ENCODE data around the gene PDK1. TPM values are rescaled to one million over a fixed set of nuclear protein-coding genes. Genes with fewer than 3 reads are reported as not detected.
"Not testable (repeated sequence)": the region's sequence is repeated elsewhere in the genome, so short reads cannot be mapped to it uniquely, and the experiment has no call there.

PDK1 gene
- total RNA-seq, 1 donor from 2014 or later = 9.4 TPM

DNA sequence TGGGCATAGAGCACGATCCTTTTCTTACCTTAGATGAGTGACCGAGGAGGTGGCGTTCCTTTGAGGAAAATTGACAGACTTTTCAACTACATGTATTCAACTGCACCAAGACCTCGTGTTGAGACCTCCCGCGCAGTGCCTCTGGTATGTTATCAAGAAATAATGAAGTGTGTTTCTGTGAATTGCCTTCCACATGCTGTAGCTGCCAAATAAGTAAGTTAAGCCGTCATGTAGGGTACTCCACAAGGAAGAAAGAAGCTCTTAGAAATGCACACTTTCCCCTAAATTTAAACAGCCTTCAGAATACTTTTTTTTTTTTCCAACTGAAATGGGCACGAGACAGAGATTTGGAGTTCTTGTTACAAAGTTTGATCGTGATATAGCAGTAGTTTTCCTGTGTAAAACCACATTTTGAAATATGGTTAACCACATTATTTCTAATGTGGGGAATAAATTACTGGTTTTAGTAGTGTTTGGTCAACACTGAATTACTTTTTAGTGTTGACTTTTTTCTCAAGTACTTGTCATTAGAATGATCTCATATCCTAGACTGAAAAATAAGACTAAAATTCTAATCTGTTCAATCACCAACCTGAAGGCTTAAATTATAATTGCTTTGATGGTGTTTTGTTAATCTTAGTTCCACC lies 30.5 kb downstream of the PDK1 start:
- no peaks in the 10 kb centered on the region for H3K4me1 ChIP-seq (ENCODE audit: control insufficient read depth in 3 of 3, insufficient read depth in 3 of 3, low read length in 3 of 3)
- no peak overlapping the region for H3K4me3 ChIP-seq (ENCODE audit: low read length in 3 of 3)
- H3K36me3 ChIP-seq (ENCODE audit: control insufficient read depth in 3 of 3, insufficient read depth in 3 of 3, low read length in 3 of 3) = peaks cover 4 to 25% (median 15%) of the 10 kb centered on the region in 3 donors
- no peaks in the 10 kb centered on the region for H3K27me3 ChIP-seq (ENCODE audit: control insufficient read depth in 3 of 3, insufficient read depth in 3 of 3, low read length in 3 of 3)
- H3K9ac ChIP-seq (ENCODE audit: low read depth in 1 of 3, low read length in 3 of 3) = no peak overlapping the region
- no peak overlapping the region for H3K27ac ChIP-seq (ENCODE audit: low read depth, low read length)
- no peaks in the 10 kb centered on the region for H3K9me3 ChIP-seq (ENCODE audit: control insufficient read depth in 3 of 3, low read length in 3 of 3)

DNA sequence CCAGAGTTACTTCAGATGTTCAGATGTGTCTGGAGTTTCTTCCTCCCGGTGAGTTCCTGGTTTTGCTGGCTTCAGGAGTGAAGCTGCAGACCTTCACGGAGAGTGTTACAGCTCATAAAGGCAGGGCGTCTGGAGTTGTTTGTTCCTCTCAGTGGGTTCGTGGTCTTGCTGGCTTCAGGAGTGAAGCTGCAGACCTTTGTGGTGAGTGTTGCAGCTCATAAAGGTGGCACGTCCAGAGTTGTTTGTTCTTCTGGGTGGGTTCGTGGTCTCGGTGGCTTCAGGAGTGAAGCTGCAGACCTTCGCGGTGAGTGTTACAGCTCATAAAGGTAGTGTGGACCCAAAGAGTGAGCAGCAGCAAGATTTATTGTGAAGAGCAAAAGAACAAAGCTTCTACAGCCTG lies 31.3 kb downstream of the PDK1 start:
- H3K9ac ChIP-seq (ENCODE audit: low read depth in 1 of 3, low read length in 3 of 3); H3K4me1 ChIP-seq (ENCODE audit: control insufficient read depth in 3 of 3, insufficient read depth in 3 of 3, low read length in 3 of 3); H3K4me3 ChIP-seq (ENCODE audit: low read length in 3 of 3); H3K27ac ChIP-seq (ENCODE audit: low read depth, low read length); H3K27me3 ChIP-seq (ENCODE audit: control insufficient read depth in 3 of 3, insufficient read depth in 3 of 3, low read length in 3 of 3); H3K9me3 ChIP-seq (ENCODE audit: control insufficient read depth in 3 of 3, low read length in 3 of 3): not testable (repeated sequence)
- peaks cover 4 to 23% (median 14%) of the 10 kb centered on the region in 3 donors for H3K36me3 ChIP-seq (ENCODE audit: control insufficient read depth in 3 of 3, insufficient read depth in 3 of 3, low read length in 3 of 3)

DNA sequence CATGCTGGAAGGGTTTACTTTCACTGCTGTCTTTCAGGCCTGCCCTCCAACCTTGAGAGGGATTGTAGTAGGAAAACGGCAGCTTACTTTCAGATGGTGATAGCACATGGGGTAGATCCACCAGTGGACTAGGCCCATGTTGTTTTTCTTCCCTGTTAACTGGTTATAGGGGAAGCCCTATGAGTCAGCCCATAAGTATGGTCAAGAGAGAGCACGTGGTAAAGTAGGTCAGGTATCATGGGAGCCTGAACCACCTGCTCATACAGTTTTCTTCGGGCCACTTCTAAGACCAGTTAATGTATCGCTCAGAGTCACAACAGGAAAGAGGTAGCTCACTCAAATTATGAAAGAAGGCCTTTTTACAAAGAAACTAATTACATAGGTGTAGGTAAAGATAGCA lies 33.0 kb downstream of the PDK1 start:
- Histone ChIP-seq H3K36me3 (ENCODE audit: control insufficient read depth in 3 of 3, insufficient read depth in 3 of 3, low read length in 3 of 3) (peaks cover 4 to 25% (median 13%) of the 10 kb centered on the region in 3 donors), H3K4me3 (ENCODE audit: low read length in 3 of 3) (no peak overlapping the region), H3K9ac (ENCODE audit: low read depth in 1 of 3, low read length in 3 of 3) (no peak overlapping the region), H3K27me3 (ENCODE audit: control insufficient read depth in 3 of 3, insufficient read depth in 3 of 3, low read length in 3 of 3) (no peaks in the 10 kb centered on the region), H3K4me1 (ENCODE audit: control insufficient read depth in 3 of 3, insufficient read depth in 3 of 3, low read length in 3 of 3) (no peaks in the 10 kb centered on the region), H3K9me3 (ENCODE audit: control insufficient read depth in 3 of 3, low read length in 3 of 3) (no peaks in the 10 kb centered on the region), H3K27ac (ENCODE audit: low read depth, low read length) (no peak overlapping the region)

DNA sequence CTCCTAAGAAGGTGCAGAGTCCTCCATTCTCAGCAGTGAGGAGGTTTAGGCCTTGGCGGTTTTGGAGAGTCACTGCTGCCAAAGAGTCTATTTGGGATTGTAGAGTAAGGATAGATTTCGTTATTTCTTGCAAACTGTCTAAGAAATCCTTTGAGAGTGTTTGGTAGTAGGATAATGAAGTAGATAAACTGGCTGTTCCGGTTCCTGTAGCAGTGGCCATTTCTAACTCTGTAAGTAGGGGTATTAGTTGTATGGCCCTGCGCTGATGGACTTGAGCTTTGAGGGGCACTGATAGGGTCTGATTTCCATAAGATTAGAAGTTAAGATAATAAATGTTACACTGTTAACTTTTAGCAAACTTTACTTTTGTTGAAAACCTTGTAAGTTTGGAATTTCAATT lies 35.5 kb downstream of the PDK1 start:
- H3K36me3 ChIP-seq (ENCODE audit: control insufficient read depth in 3 of 3, insufficient read depth in 3 of 3, low read length in 3 of 3) = peaks cover 4 to 21% (median 17%) of the 10 kb centered on the region in 3 donors
- H3K27ac ChIP-seq (ENCODE audit: low read depth, low read length); H3K9me3 ChIP-seq (ENCODE audit: control insufficient read depth in 3 of 3, low read length in 3 of 3); H3K9ac ChIP-seq (ENCODE audit: low read depth in 1 of 3, low read length in 3 of 3); H3K27me3 ChIP-seq (ENCODE audit: control insufficient read depth in 3 of 3, insufficient read depth in 3 of 3, low read length in 3 of 3); H3K4me3 ChIP-seq (ENCODE audit: low read length in 3 of 3); H3K4me1 ChIP-seq (ENCODE audit: control insufficient read depth in 3 of 3, insufficient read depth in 3 of 3, low read length in 3 of 3): not testable (repeated sequence)

DNA sequence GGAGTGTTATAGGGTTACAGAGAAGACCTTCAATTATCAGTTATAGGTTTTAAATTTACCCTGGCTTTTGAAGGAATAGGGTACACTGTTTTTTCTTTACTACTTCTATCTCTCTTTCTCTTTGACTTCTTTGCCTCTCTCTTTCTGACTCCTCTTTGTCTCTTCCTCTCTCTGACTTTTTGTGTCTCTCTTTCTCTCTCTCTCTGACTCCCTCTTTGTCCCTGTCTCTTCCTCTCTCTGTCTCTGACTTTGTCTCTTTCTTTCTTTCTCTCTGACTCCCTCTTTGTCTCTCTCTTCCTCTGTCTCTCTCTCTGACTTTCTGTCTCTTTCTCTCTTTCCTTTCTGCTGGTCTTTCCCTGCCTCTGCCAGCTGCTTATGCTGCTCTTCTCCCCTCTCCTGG lies 36.3 kb downstream of the PDK1 start:
- not testable (repeated sequence) for H3K4me1 ChIP-seq (ENCODE audit: control insufficient read depth in 3 of 3, insufficient read depth in 3 of 3, low read length in 3 of 3); H3K27ac ChIP-seq (ENCODE audit: low read depth, low read length); H3K27me3 ChIP-seq (ENCODE audit: control insufficient read depth in 3 of 3, insufficient read depth in 3 of 3, low read length in 3 of 3); H3K9me3 ChIP-seq (ENCODE audit: control insufficient read depth in 3 of 3, low read length in 3 of 3); H3K9ac ChIP-seq (ENCODE audit: low read depth in 1 of 3, low read length in 3 of 3); H3K4me3 ChIP-seq (ENCODE audit: low read length in 3 of 3)
- H3K36me3 ChIP-seq (ENCODE audit: control insufficient read depth in 3 of 3, insufficient read depth in 3 of 3, low read length in 3 of 3) = peaks cover 4 to 18% (median 14%) of the 10 kb centered on the region in 3 donors

DNA sequence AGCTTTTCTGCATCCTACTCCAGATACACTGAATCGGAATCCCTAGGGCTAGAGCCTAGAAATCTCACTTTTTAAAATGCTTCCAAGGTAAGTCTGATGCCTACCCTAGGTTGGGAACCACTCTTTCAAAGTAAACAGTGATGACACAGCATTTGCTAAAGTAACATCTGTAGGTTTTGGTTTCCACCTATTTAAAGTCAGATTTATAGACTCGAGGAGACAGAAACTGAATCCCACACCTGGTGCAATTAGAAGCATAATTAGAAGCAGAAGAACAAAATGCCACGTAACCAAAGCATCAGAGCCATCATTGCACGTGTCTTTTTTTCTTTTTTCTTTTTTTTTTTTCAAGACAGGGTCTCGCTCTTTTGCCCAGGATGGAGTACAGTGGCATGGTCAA lies 40.9 kb downstream of the PDK1 start:
- H3K27ac ChIP-seq (ENCODE audit: low read depth, low read length) = no peak overlapping the region
- H3K9me3 ChIP-seq (ENCODE audit: control insufficient read depth in 3 of 3, low read length in 3 of 3) = no peaks in the 10 kb centered on the region
- peaks cover 2 to 4% (median 3%) of the 10 kb centered on the region in 3 donors for H3K36me3 ChIP-seq (ENCODE audit: control insufficient read depth in 3 of 3, insufficient read depth in 3 of 3, low read length in 3 of 3)
- H3K4me1 ChIP-seq (ENCODE audit: control insufficient read depth in 3 of 3, insufficient read depth in 3 of 3, low read length in 3 of 3) = no peaks in the 10 kb centered on the region
- no peaks in the 10 kb centered on the region for H3K27me3 ChIP-seq (ENCODE audit: control insufficient read depth in 3 of 3, insufficient read depth in 3 of 3, low read length in 3 of 3)
- no peak overlapping the region for H3K9ac ChIP-seq (ENCODE audit: low read depth in 1 of 3, low read length in 3 of 3)
- no peak overlapping the region for H3K4me3 ChIP-seq (ENCODE audit: low read length in 3 of 3)

DNA sequence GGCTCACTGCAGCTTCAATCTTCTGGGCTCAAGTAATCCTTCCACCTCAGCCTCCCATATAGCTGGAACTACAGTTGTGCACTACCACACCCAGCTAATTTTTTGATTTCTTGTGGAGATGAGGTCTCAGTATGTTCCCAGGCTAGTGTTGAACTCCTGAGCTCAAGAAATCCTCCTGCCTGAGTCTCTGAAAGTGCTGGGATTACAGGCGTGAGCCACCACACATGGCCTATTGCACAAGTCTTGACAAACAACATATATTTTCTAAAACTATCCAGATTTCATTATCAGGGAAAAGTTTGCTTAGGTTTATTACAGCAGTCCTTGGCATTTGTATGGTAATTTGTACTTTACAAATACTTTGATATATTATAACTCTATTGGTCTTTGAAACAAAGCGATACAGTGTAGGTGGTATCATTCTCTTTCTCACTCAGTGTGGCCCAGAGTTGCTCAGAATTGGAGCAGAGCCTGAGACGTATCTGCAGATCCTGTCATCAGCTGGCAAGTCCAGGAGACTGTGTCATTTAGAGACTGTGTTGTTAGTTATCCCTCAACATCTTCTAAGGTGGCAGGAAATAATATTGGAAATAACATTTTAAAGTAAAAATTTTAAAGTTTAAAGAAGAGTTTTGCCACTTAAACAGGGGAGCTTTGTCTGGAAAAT lies 41.4 kb downstream of the PDK1 start:
- H3K27ac ChIP-seq (ENCODE audit: low read depth, low read length) = no peak overlapping the region
- H3K36me3 ChIP-seq (ENCODE audit: control insufficient read depth in 3 of 3, insufficient read depth in 3 of 3, low read length in 3 of 3) = peaks cover 2 to 4% (median 3%) of the 10 kb centered on the region in 3 donors

DNA sequence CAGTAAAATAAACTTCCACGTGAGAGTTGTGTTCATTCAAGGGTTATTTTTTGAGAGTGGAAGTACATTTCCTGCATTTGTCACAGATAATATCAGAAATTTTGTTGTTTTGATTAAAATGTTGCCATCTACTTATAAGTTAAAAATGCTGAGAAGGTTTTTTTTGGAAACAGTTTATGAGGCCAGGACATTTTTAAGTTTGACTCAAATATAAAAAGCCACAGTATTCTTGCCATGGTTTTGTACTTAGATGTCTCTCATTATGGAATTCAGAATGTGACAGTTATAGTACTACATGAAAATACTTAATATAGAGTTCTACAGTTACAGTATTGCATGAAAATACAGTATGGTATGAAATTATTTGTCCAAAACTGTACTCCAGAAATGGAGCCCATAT lies 44.1 kb downstream of the PDK1 start:
- H3K36me3 ChIP-seq (ENCODE audit: control insufficient read depth in 3 of 3, insufficient read depth in 3 of 3, low read length in 3 of 3) = peaks cover 0 to 4% (median 2%) of the 10 kb centered on the region in 3 donors
- H3K27me3 ChIP-seq (ENCODE audit: control insufficient read depth in 3 of 3, insufficient read depth in 3 of 3, low read length in 3 of 3) = no peaks in the 10 kb centered on the region
- H3K4me1 ChIP-seq (ENCODE audit: control insufficient read depth in 3 of 3, insufficient read depth in 3 of 3, low read length in 3 of 3) = no peaks in the 10 kb centered on the region
- no peak overlapping the region for H3K4me3 ChIP-seq (ENCODE audit: low read length in 3 of 3)
- no peak overlapping the region for H3K27ac ChIP-seq (ENCODE audit: low read depth, low read length)
- no peaks in the 10 kb centered on the region for H3K9me3 ChIP-seq (ENCODE audit: control insufficient read depth in 3 of 3, low read length in 3 of 3)
- H3K9ac ChIP-seq (ENCODE audit: low read depth in 1 of 3, low read length in 3 of 3) = no peak overlapping the region

More for the DNA sequence above, 41.4 kb downstream of the PDK1 start:
- H3K9me3 ChIP-seq (ENCODE audit: control insufficient read depth in 3 of 3, low read length in 3 of 3) = no peaks in the 10 kb centered on the region
- no peaks in the 10 kb centered on the region for H3K27me3 ChIP-seq (ENCODE audit: control insufficient read depth in 3 of 3, insufficient read depth in 3 of 3, low read length in 3 of 3)
- H3K4me3 ChIP-seq (ENCODE audit: low read length in 3 of 3) = no peak overlapping the region
- H3K9ac ChIP-seq (ENCODE audit: low read depth in 1 of 3, low read length in 3 of 3) = no peak overlapping the region
- H3K4me1 ChIP-seq (ENCODE audit: control insufficient read depth in 3 of 3, insufficient read depth in 3 of 3, low read length in 3 of 3) = no peaks in the 10 kb centered on the region

DNA sequence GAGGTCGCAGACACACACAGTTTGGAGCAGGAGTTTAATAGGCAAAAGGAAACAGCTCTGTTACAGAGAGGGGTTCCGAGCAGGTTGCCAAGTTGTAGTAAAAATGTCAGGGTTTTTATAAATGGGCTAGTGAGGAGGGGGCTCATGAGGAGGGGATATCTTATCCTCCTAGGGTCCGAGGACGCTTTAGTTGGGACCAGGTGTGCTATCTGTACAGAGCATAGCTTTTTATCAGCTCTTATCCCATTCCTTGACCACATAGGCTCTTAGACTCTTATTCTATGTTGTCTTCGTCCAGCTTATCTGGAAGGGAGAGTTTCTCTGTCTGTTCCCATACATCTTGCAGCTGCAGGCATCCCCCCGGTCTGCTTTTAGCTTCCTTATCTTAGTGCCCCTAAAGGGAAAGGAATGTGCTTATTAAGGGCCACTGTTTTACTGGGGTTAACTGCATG lies 44.7 kb downstream of the PDK1 start:
- H3K27me3 ChIP-seq (ENCODE audit: control insufficient read depth in 3 of 3, insufficient read depth in 3 of 3, low read length in 3 of 3) = no peaks in the 10 kb centered on the region
- no peaks in the 10 kb centered on the region for H3K4me1 ChIP-seq (ENCODE audit: control insufficient read depth in 3 of 3, insufficient read depth in 3 of 3, low read length in 3 of 3)
- H3K9me3 ChIP-seq (ENCODE audit: control insufficient read depth in 3 of 3, low read length in 3 of 3) = no peaks in the 10 kb centered on the region
- peaks cover 0 to 4% (median 2%) of the 10 kb centered on the region in 3 donors for H3K36me3 ChIP-seq (ENCODE audit: control insufficient read depth in 3 of 3, insufficient read depth in 3 of 3, low read length in 3 of 3)
- no peak overlapping the region for H3K4me3 ChIP-seq (ENCODE audit: low read length in 3 of 3)
- no peak overlapping the region for H3K27ac ChIP-seq (ENCODE audit: low read depth, low read length)
- no peak overlapping the region for H3K9ac ChIP-seq (ENCODE audit: low read depth in 1 of 3, low read length in 3 of 3)

DNA sequence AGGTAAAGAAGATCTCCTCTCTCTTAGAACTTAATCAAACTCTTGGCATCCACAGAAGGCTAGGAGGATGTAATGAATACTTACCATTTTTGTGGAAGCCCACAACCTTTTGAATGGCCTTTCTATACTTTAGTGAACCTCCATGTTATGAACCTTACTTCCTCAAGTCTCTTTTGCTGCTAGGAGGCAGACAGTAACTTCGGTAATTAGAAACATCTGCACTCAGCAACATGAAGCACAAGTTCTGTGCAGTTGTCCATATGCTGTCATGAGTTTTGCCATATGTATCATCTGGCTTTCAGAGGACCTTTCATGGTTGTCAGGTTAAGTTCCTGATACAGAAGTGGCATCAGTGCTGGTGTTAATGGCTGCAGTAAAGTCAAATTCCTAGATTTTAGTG lies 50.4 kb downstream of the PDK1 start:
- Histone ChIP-seq H3K27me3 (ENCODE audit: control insufficient read depth in 3 of 3, insufficient read depth in 3 of 3, low read length in 3 of 3) (no peaks in the 10 kb centered on the region), H3K4me1 (ENCODE audit: control insufficient read depth in 3 of 3, insufficient read depth in 3 of 3, low read length in 3 of 3) (no peaks in the 10 kb centered on the region), H3K9me3 (ENCODE audit: control insufficient read depth in 3 of 3, low read length in 3 of 3) (no peaks in the 10 kb centered on the region), H3K27ac (ENCODE audit: low read depth, low read length) (no peak overlapping the region), H3K4me3 (ENCODE audit: low read length in 3 of 3) (no peak overlapping the region), H3K36me3 (ENCODE audit: control insufficient read depth in 3 of 3, insufficient read depth in 3 of 3, low read length in 3 of 3) (no peaks in the 10 kb centered on the region), H3K9ac (ENCODE audit: low read depth in 1 of 3, low read length in 3 of 3) (no peak overlapping the region)

Data from skeletal muscle tissue (tissue), 4 donors.